GM19324 (cell line): ENCODE results near the gene VDAC2.

Experiments used
- ATAC-seq: cut with Tn5 transposase; IDR thresholded peaks from one replicate; pipeline ENCODE4 v1.9.1; 2021; ENCODE audit warnings: mild to moderate bottlenecking, moderate library complexity; ENCODE audit not compliant: unreplicated experiment, low FRiP score

Gene VDAC2

GRCh38 chr10:75246506-75246905 lies 35.9 kb downstream of the VDAC2 start:
- no peak for ATAC-seq

DNA sequence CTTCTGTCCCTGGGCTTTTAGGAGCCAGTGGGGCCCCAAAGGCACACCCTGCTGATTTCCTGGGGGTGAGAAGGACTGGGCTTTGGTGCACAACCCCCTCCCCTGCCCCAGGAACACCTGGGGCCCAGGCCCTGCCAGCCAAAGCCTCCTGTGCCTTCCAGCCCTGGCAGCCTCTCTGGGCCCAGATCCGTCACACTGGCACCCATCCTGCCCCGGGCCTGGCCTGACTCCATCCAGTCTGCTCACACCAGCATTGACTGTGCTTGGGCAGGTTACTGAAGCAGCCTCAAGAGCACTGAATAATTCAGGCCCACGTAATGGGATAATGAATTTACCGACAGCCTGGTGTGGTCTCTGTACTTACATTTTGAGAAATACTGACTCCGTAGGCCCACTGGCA lies 37.2 kb downstream of the VDAC2 start:
- no peak for ATAC-seq

- no peak for ATAC-seq
These were observed 40.3 kb downstream of the VDAC2 start for GRCh38 chr10:75250934-75251333.

DNA sequence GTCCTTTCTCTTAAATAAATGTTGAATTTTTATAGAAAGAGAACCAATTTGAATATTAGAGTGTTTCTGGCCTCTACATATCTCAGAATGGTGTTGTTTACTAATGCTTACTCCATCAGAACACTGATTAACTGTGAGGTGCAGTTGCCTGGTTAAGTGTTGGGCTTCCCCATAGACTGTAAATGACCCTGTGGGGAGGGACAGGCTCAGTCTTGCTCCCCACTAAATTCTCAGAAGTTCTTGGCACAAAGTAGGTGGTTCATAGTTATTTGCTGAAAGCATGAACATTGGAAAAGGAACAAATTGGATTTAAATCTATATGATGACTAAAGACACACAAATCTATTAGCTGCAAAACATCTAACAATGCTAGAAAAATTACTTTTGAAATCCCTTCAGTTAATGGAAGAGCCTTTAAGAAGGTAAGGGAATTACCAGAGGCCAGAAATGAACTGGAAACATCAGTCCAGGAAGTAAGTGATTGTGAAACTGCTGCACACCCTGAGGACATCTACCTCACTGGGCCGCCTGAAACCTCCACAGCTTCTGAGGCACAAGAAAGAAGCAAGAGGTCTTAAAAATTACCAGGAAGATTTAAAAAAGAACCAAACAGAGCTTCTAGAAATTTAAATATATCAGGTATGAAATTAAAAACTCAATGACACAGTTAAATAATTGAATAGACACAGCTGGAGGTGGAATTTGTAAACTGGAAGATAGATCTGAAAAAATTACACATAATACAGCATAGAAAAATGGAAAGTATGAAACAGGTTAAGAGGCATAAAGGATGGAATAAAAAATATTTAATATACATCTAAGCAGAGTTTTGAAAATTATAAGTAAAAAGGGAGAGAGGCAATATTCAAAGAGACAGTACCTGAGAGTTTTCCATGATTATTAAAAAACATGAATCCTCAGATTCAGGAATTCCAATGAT lies 43.0 kb downstream of the VDAC2 start:
- ATAC-seq = no peak

GRCh38 chr10:75254739-75255138 lies 44.1 kb downstream of the VDAC2 start:
- ATAC-seq = no peak

- ATAC-seq = no peak
These were observed 50.4 kb downstream of the VDAC2 start for GRCh38 chr10:75260990-75261389.

DNA sequence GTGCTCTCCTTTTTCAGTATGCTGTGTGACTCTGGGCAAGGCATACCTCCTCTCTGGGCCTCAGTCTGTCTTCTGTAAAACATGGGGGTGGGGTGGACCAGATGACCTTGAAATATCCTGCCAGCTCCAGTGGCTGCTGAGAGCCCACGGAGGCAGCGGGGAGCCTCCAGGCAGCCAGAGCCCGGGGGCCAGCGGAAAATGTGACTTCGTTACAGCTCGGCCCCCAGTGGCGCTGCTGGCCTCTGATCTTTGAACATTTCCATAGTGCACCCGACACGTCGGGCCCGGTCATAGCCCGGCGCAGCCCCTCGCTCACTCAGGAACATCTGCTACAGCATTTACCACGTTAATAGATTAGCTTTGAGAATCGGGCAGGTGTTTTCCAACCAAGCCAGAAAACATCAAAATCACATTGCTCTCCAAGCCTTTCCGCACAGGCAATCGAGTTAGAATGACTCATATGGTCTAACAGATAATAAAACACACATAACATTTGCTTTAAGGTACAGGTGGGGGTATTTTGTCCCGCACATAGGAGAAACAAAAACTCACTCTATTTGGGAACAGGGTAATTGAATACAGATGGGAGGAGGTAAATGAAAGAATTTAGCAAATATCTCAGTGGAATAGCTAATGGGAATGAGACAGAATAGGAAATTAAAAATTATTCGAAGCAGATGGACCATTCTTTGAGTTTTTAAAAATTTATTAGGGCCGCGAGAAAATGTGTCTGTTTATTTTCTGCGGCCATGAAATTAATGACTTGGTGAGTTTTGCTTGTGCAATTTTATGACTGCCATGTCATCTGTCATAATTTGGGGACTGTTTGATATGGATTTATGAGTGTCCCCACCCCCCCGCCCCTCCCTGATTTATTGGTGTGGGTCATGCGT lies 51.5 kb downstream of the VDAC2 start:
- no peak for ATAC-seq

GRCh38 chr10:75263806-75264205 lies 53.2 kb downstream of the VDAC2 start:
- no peak for ATAC-seq

DNA sequence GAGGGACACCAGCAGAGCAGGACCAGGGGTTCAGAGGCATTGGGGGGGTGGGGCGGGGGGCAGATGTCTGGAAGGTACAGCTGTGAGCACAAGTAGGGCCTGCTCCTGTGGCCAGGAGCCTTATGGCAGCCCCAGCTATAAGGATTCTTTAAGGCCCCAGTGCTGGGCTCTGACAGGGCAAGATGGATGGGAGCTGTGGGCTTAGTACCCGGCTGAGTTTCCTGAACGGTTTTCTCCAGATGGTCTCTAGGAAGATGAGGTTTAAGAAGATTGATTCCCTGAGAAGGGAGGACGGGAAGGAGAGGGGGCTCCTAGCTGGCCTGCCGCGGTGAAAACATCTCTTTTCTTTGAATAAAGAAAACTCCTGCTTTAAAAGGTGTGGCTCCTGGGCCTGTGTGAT lies 55.3 kb downstream of the VDAC2 start:
- no peak for ATAC-seq

DNA sequence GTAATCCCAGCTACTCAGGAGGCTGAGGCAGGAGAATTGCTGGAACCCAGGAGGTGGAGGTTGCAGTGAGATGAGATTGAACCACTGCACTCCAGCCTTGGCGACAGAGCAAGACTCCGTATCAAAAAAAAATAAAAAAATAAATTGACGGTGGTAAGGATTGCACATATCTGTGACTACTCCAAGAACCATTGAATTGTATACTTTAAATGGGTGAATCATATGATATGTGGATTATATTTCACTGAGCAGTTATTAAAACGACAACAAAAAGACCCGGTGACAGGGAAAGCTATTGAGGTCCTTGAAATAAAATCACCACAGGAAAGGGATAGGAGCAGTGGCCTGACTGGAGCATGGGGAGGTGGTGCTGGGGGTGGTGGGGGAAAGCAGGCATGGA lies 56.3 kb downstream of the VDAC2 start:
- ATAC-seq = no peak

DNA sequence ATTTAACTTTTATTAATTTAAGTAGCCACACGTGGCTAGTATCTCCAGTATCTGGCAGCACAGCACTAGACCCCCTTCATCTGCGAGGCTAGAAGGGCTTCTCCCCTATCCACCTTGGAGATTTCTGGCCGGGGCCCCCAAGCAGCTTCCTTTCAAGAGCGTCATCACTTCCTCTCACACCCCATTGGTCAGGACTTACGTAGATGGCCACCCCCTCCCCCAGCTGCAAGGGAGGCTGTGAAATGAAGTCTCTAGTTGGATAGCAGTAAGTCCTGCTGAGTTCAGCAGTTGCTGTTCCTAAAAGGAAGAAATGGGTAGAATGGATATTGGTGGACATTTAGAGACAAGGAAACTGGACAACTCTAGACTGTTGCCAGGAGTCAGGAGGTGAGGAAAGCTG lies 59.0 kb downstream of the VDAC2 start:
- no peak for ATAC-seq

GRCh38 chr10:75272094-75272493 lies 61.5 kb downstream of the VDAC2 start:
- ATAC-seq = no peak

DNA sequence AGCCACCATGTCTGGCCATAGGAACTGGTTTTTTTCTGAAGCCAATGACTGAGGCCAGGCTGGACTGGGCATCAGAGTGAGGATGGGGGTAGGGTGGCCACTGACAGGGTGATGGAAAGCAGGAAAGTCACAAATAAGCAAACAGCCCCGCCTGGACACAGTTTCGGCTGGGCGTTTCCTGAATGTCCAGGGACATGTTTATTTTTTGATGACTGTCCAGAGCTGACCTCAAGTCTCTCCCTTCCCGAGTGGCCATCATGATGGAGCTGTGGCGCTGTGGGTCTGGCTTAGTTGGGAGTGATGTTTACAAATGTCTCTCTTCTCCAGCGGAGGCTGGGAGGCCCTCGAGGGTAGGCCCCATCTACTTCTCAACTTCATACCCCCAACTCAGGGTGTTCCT lies 62.3 kb downstream of the VDAC2 start:
- ATAC-seq = no peak

- ATAC-seq = no peak
These were observed 65.7 kb downstream of the VDAC2 start for GRCh38 chr10:75276069-75276872.

DNA sequence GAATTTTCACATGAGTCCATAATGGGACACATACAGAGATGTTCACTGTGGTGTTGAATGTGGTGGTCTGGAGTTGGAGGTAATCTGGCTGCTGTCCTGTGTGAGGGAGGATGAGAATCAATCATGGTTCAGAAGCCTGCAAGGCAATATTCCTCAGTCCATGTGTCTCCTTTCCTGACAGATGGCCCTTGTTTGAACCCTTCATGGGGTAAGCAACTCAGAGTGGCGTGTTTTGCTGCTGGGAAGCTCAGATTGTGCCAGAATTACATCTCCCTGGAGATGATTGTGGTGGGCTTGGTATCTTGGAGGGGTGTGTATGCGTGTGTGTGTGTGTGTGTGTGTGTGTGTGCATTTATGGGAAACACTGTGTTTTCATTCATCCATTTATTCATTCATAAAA lies 69.6 kb downstream of the VDAC2 start:
- no peak for ATAC-seq
